HepG2 (cell line): ENCODE data around the gene PLEKHG5. TPM values are rescaled to one million over a fixed set of nuclear protein-coding genes. Genes with fewer than 3 reads are reported as not detected.

Experiments used
- ATAC-seq: fragments of 200-7000 bp; cut with Tn5 transposase; 3 replicates; pipeline ENCODE4 v1.9.1; 2020; ENCODE audit warnings: mild to moderate bottlenecking, moderate library complexity
- BruUV-seq: library from RNA; stranded (reverse); fragments of 400-500 nt; replicated peaks from 2 replicates; lab custom pipeline; 2021; lab: Mats Ljungman, UMichigan
- CTCF ChIA-PET: fragments of 300-600 bp; formaldehyde crosslinking; extraction: SDS; loops from one replicate; lab custom pipeline; 2021; ENCODE audit warnings: low total read pairs, inconsistent platforms, low intra/inter-chr PET ratio; lab: Yijun Ruan, JAX
- POLR2A ChIA-PET: fragments of 350-600 bp; sonication (Branson Sonifier 250); formaldehyde crosslinking; loops from one replicate; lab custom pipeline; 2020; ENCODE audit warnings: antibody characterized with exemption, inconsistent platforms; lab: Yijun Ruan, JAX
- DNase-seq: peaks from one replicate; pipeline ENCODE4 v3.0.0-alpha.2; 2015; ENCODE audit warnings: low spot score
- FAIRE-seq: peaks from 3 replicates; lab custom pipeline; 2011; peaks lifted over from hg19 to GRCh38; lab: Jason Lieb, UNC
- H2AFZ ChIP-seq: one replicate; pipeline ENCODE4 v1.6.1; 2011; ENCODE audit warnings: low read length, inconsistent platforms
- H3K27ac ChIP-seq: fragments of 300-600 bp; 3 replicates; pipeline ENCODE4 v1.8.0; 2011; ENCODE audit warnings: mixed run types, mild to moderate bottlenecking, mixed read lengths, low read length, inconsistent platforms; ENCODE audit not compliant: insufficient read depth; ENCODE audit errors: extremely low read length
- H3K27me3 ChIP-seq, 2 experiments: fragments of 200-600 bp in 1 of 2; 2 replicates in 1 of 2; 3 replicates in 1 of 2; pipeline versions ENCODE4 v1.6.0 to v1.8.0; 2011; ENCODE audit warnings: low read length in 2 of 2, mild to moderate bottlenecking in 2 of 2, moderate library complexity in 2 of 2, inconsistent platforms in 1 of 2; ENCODE audit not compliant: insufficient read depth in 2 of 2, control insufficient read depth in 1 of 2
- H3K36me3 ChIP-seq, 2 experiments: fragments of 200-600 bp in 1 of 2; replicated peaks in 1 of 2; 2 replicates in 1 of 2; 3 replicates in 1 of 2; pipeline versions ENCODE4 v1.5.1 to v1.8.0; 2011; ENCODE audit warnings: low read length in 2 of 2, inconsistent platforms in 1 of 2; ENCODE audit not compliant: insufficient read depth in 2 of 2, control insufficient read depth in 1 of 2
- H3K4me1 ChIP-seq: 2 replicates; pipeline ENCODE4 v1.5.1; 2012; ENCODE audit warnings: low read length, inconsistent platforms; ENCODE audit not compliant: insufficient read depth
- H3K4me2 ChIP-seq: 2 replicates; pipeline ENCODE4 v1.6.0; 2011; ENCODE audit warnings: low read depth, low read length, inconsistent platforms
- H3K4me3 ChIP-seq, 3 experiments: fragments of 200-600 bp in 1 of 3; sonication (generic), shearing (Covaris generic) in 1 of 3; replicated peaks in 1 of 3; 2 replicates each; pipeline ENCODE4 v1.5.1; 2011 to 2016; ENCODE audit warnings: low read length in 3 of 3, inconsistent platforms in 2 of 3, low read depth in 2 of 3, mild to moderate bottlenecking in 2 of 3, control low read depth in 1 of 3, mixed read lengths in 1 of 3; ENCODE audit not compliant: insufficient read depth in 1 of 3
- H3K79me2 ChIP-seq: one replicate; pipeline ENCODE4 v1.6.1; 2011; ENCODE audit warnings: low read length, inconsistent platforms; ENCODE audit not compliant: insufficient read depth
- H3K9ac ChIP-seq: 2 replicates; pipeline ENCODE4 v1.6.0; 2011; ENCODE audit warnings: mild to moderate bottlenecking, low read depth, low read length, inconsistent platforms; ENCODE audit not compliant: insufficient read depth
- H3K9me3 ChIP-seq: 2 replicates; pipeline ENCODE4 v1.5.1; 2012; ENCODE audit warnings: mild to moderate bottlenecking, low read length
- H4K20me1 ChIP-seq: 2 replicates; pipeline ENCODE4 v1.6.0; 2011; ENCODE audit warnings: inconsistent platforms, mild to moderate bottlenecking, low read length, moderate library complexity; ENCODE audit not compliant: insufficient read depth
- ATAD3A ChIP-seq: sonication (generic); formaldehyde crosslinking; IDR thresholded peaks from 2 replicates; pipeline ENCODE4 v1.4.0; 2020; ENCODE audit warnings: missing genetic modification reagents
- HMGXB3 ChIP-seq: sonication (generic); formaldehyde crosslinking; IDR thresholded peaks from 2 replicates; pipeline ENCODE4 v1.4.0; 2020; ENCODE audit warnings: missing genetic modification reagents, borderline replicate concordance
- IKZF4 ChIP-seq: sonication (generic); formaldehyde crosslinking; IDR thresholded peaks from 2 replicates; pipeline ENCODE4 v1.5.1; 2020; ENCODE audit warnings: borderline replicate concordance, mild to moderate bottlenecking, low read depth, missing genetic modification reagents; ENCODE audit errors: not compliant biosample characterization
- KLF12 ChIP-seq: sonication (generic); formaldehyde crosslinking; IDR thresholded peaks from 2 replicates; pipeline ENCODE4 v1.4.0; 2020; ENCODE audit warnings: missing genetic modification reagents, borderline replicate concordance
- NFIC ChIP-seq: IDR thresholded peaks from 2 replicates; pipeline ENCODE4 v1.6.1; 2012; ENCODE audit warnings: mild to moderate bottlenecking, low read length, inconsistent platforms
- RAD21 ChIP-seq: fragments of 450-650 bp; formaldehyde crosslinking; IDR thresholded peaks from 2 replicates; pipeline ENCODE4 v1.5.0; 2020; ENCODE audit warnings: mild to moderate bottlenecking
- STAG1 ChIP-seq: sonication (generic); formaldehyde crosslinking; IDR thresholded peaks from 2 replicates; pipeline ENCODE4 v1.4.0; 2020; ENCODE audit warnings: missing genetic modification reagents
- TARDBP ChIP-seq: sonication (generic); formaldehyde crosslinking; IDR thresholded peaks from 2 replicates; pipeline ENCODE4 v1.8.0; 2022; ENCODE audit warnings: mild to moderate bottlenecking, missing genetic modification reagents
- XRCC5 ChIP-seq: fragments of 200-400 bp; formaldehyde crosslinking; optimal IDR thresholded peaks from 2 replicates; pipeline ENCODE3; 2017; ENCODE audit warnings: mild to moderate bottlenecking, low read length
- ZBED4 ChIP-seq: sonication (generic); formaldehyde crosslinking; IDR thresholded peaks from 2 replicates; pipeline ENCODE4 v1.4.0; 2020; ENCODE audit warnings: missing genetic modification reagents, borderline replicate concordance
- ZMAT3 ChIP-seq: sonication (generic); formaldehyde crosslinking; conservative IDR thresholded peaks from 2 replicates; pipeline ENCODE4 v1.7.0; 2021; ENCODE audit warnings: missing genetic modification reagents
- ZNF414 ChIP-seq: sonication (generic); formaldehyde crosslinking; IDR thresholded peaks from 2 replicates; pipeline ENCODE4 v1.5.0; 2020; ENCODE audit warnings: missing genetic modification reagents
- ZNF441 ChIP-seq: sonication (generic); formaldehyde crosslinking; IDR thresholded peaks from 2 replicates; pipeline ENCODE4 v1.7.0; 2021; ENCODE audit warnings: missing genetic modification reagents, borderline replicate concordance
- WGBS: methylation state at CpG from one replicate; pipeline ENCODE4 v1.1.6; 2017; ENCODE audit warnings: low lambda C conversion rate; 5-methylcytosine and 5-hydroxymethylcytosine counted together
- in situ Hi-C: cut with HindIII; loops from 2 replicates; pipeline ENCODE4 v1.10.0; 2017; ENCODE audit warnings: low pct_unique_long_range_greater_than_20kb; ENCODE audit not compliant: extremely low pct_ligation_motif_present
- intact Hi-C: fragments of 100-400 bp; cut with micrococcal nuclease; formaldehyde crosslinking; loops from one replicate; pipeline ENCODE4 v1.10.0; 2022; ENCODE audit not compliant: unreplicated experiment
- polyA plus RNA-seq, 8 experiments: library from polyadenylated mRNA; depleted of rRNA in 3 of 8; stranded (reverse) in 7 of 8; unstranded in 1 of 8; fragments of >200 nt; fragmentation: Illumina TruSeq in 4 of 8; extraction: Trizol in 4 of 8; gene quantifications; 2 replicates each; pipeline versions ENCODE4 v1.2.1 to v1.2.3, GENCODE V29; 2011 to 2016; ENCODE audit warnings: low read depth in 4 of 8, missing spikeins in 1 of 8, mixed read lengths in 1 of 8; ENCODE audit not compliant: insufficient read depth in 1 of 8
- total RNA-seq, 5 experiments: library from RNA; depleted of rRNA; stranded (reverse); fragments of >200 nt; fragmentation: Illumina TruSeq; extraction: Trizol; gene quantifications; 2 replicates each; pipeline ENCODE4 v1.2.3, GENCODE V29; 2016; ENCODE audit warnings: low read depth in 1 of 5

Gene PLEKHG5
- total and polyA plus RNA-seq, 2 of the 13 experiments (the other 11 are each of a cell fraction or from before 2014, with no cell fraction given) = 1.9 to 3.5 TPM

GRCh38 chr1:6489799-6490180 lies 1.7 kb downstream of the PLEKHG5 start:
- intact Hi-C loops (loop anchor here (5.0 kb wide), 1 partner anchor 158 kb away; no protein-coding TSS in a partner anchor), in situ Hi-C loops (loop anchor here (25.0 kb wide), 1 partner anchor 723 kb away; no protein-coding TSS in a partner anchor)
- H3K4me3 ChIP-seq = peak overlapping the region; percentile 88 to 99 (median 89)
- DNase-seq = peak; percentile 50
- no TSS peak for BruUV-seq
- no peaks in the 10 kb centered on the region for H3K9me3 ChIP-seq
- H4K20me1 ChIP-seq = no peaks in the 10 kb centered on the region
- H3K9ac ChIP-seq = peak overlapping the region; percentile 76
- no peak overlapping the region for H3K27ac ChIP-seq
- ChIA-PET CTCF (interaction anchor here (1.0 kb wide), 1 partner anchor 34 kb away, joined by 3 read pairs; no protein-coding TSS in a partner anchor), POLR2A (interaction anchor here (1.0 to 2.9 kb wide), 4 partner anchors 10 to 44 kb away, joined by 4 to 13 read pairs (median 6); no protein-coding TSS in a partner anchor)
- H3K27me3 ChIP-seq = peaks cover 0 to under 1% of the 10 kb centered on the region in 2 experiments; a peak in 1 of 5 replicates
- 33% methylated on average over 3 of the region's 21 CpGs for WGBS
- no peak overlapping the region for H2AFZ ChIP-seq
- no peaks in the 10 kb centered on the region for H3K36me3 ChIP-seq
- ATAC-seq = peak; percentile 81
- peaks cover 52% of the 10 kb centered on the region for H3K4me1 ChIP-seq
- peak overlapping the region; percentile 97 for H3K4me2 ChIP-seq
- no peak for FAIRE-seq
- no peaks in the 10 kb centered on the region for H3K79me2 ChIP-seq
- TF ChIP-seq ZBED4 (CRISPR knock-in tag) = 0 out of 2 replicates have a peak, but pooled peaks have one; percentile 36
- TF ChIP-seq HMGXB3 (CRISPR knock-in tag) = no peak
- no peak for TF ChIP-seq ZNF441 (CRISPR knock-in tag)
- no peak for TF ChIP-seq ATAD3A
- 0 out of 2 replicates have a peak, but pooled peaks have one; percentile 2 for TF ChIP-seq ZNF414 (CRISPR knock-in tag)
- TF ChIP-seq KLF12 (CRISPR knock-in tag) = peak; percentile 12; the same call in 1 of the 2 replicates
- no peak for TF ChIP-seq ZMAT3 (CRISPR knock-in tag)
- TF ChIP-seq STAG1 = peak; percentile 70
- no peak for TF ChIP-seq TARDBP
- peak; percentile 63 for TF ChIP-seq XRCC5
- peak; percentile 47 for TF ChIP-seq RAD21 (CRISPR knock-in tag)
- TF ChIP-seq NFIC = no peak
- TF ChIP-seq IKZF4 (CRISPR knock-in tag) = no peak
